Ascending aorta (tissue), 2 donors: Measurements from ENCODE around the gene OTUB2. TPM values are rescaled to one million over a fixed set of nuclear protein-coding genes. Genes with fewer than 3 reads are reported as not detected.

ENCODE experiments used
- DNase-seq, 2 donors: peaks; one replicate each; pipeline ENCODE4 v3.0.0-alpha.2; 2019; ENCODE audit warnings: low spot score in 2 of 2
- H3K27ac ChIP-seq, 2 donors: fragments of 200-600 bp; sonication (generic); one replicate each; pipeline ENCODE4 v1.5.1; 2016 to 2017; ENCODE audit warnings: mild to moderate bottlenecking in 1 of 2
- H3K27me3 ChIP-seq: fragments of 200-600 bp; sonication (generic); one replicate; pipeline ENCODE4 v1.5.1; 2017
- H3K36me3 ChIP-seq, 2 donors: fragments of 200-600 bp; sonication (generic); one replicate each; pipeline ENCODE4 v1.5.1; 2016
- H3K4me1 ChIP-seq, 2 donors: fragments of 200-600 bp; sonication (generic); one replicate each; pipeline ENCODE4 v1.5.1; 2016 to 2017; ENCODE audit warnings: mild to moderate bottlenecking in 1 of 2
- H3K4me3 ChIP-seq, 2 donors: fragments of 200-600 bp; sonication (generic); one replicate each; pipeline ENCODE4 v1.5.1; 2016 to 2017; ENCODE audit warnings: mild to moderate bottlenecking in 1 of 2
- H3K9me3 ChIP-seq, 2 donors: fragments of 200-600 bp; sonication (generic); one replicate each; pipeline ENCODE4 v1.5.1; 2016
- intact Hi-C: fragments of 100-400 bp; cut with DNase I; formaldehyde crosslinking; loops from one replicate; pipeline ENCODE4 v1.15.1; 2023
- total RNA-seq: library from RNA; depleted of rRNA; stranded (reverse); fragments of >200 nt; gene quantifications from one replicate; pipeline ENCODE4 v1.1.0, GENCODE V29; 2016
- TF ChIP-seq, protein P1 (sequence below), 3 experiments: fragments of 200-600 bp in 2 of 3; fragments of 450-650 bp in 1 of 3; sonication (generic) in 2 of 3; IDR thresholded peaks; one replicate each; pipeline ENCODE4 v1.5.1; 2016 to 2019; ENCODE audit warnings: antibody characterized with exemption in 3 of 3, mild to moderate bottlenecking in 1 of 3, moderate library complexity in 1 of 3

OTUB2 gene
- total RNA-seq, 1 donor from 2014 or later: 0.21 TPM

DNA sequence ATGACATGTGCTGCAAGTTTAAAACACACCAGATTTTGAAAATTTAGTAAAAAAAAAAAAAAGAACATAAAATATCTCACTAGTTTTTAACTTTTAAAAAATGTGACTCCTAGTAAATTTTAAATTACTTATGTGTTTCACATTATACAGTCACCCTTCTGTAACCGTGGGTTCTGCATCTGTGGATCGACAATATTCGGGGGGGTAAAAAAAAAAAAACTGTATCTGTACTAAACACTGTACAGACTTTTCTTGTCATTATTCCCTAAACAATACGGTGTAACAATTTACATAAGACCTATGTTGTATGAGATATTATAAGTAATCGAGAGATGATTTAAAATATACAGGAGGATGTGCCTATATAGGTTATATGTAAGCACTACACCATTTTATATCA, 51.7 kb downstream of the OTUB2 start:
- TF ChIP-seq, protein P1, sequence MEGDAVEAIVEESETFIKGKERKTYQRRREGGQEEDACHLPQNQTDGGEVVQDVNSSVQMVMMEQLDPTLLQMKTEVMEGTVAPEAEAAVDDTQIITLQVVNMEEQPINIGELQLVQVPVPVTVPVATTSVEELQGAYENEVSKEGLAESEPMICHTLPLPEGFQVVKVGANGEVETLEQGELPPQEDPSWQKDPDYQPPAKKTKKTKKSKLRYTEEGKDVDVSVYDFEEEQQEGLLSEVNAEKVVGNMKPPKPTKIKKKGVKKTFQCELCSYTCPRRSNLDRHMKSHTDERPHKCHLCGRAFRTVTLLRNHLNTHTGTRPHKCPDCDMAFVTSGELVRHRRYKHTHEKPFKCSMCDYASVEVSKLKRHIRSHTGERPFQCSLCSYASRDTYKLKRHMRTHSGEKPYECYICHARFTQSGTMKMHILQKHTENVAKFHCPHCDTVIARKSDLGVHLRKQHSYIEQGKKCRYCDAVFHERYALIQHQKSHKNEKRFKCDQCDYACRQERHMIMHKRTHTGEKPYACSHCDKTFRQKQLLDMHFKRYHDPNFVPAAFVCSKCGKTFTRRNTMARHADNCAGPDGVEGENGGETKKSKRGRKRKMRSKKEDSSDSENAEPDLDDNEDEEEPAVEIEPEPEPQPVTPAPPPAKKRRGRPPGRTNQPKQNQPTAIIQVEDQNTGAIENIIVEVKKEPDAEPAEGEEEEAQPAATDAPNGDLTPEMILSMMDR (IDR thresholded peaks at IDR 0.05): no peak

DNA sequence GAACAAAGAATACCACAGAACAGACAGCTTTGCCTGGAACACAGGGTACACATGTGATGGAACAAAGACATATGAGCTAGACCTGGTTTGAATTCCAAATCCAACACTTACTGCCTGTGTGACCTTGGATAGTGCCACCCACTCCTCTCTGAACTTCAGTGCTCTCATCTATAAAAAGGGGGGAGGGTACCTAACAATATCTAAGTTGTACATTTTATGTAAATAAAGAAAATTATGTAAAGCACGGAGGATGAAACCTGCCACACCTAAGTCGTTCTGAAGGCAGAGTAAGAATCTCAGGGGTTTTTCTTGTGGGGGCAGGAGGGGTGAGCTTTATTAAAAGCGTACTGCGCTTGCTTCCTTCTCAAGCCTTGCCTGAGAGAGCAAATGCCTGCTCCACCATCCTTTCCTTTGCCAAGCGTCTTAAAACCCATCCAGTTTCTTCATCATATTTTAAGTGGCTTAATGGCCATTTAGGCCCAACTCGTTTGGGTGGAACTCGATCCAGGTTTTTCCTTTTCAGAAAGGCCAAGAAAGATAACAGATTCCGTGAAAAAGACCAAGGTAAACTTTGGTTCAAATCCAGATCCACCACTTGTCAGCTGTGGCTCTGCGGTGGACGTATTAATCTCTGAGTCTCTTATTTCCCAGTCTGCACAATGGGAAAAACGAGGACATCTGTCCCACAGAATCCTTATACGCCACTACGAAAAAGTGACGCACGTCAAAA, 53.9 kb downstream of the OTUB2 start:
- H3K27me3 ChIP-seq: no peaks in the 10 kb centered on the region
- H3K9me3 ChIP-seq: peaks cover 5 to 10% of the 10 kb centered on the region in 2 donors
- DNase-seq: no peak
- H3K4me1 ChIP-seq: peaks cover 6 to 30% of the 10 kb centered on the region in 2 donors
- intact Hi-C loops: loop anchor here (1.0 to 5.0 kb wide), 4 partner anchors 54 to 748 kb away; partner anchors contain the start of genes BTBD7, OTUB2 and PPP4R4
- peaks cover 0 to 31% of the 10 kb centered on the region in 2 donors for H3K36me3 ChIP-seq
- peak overlapping the region; percentile 72 to 98 for H3K4me3 ChIP-seq
- TF ChIP-seq, protein P1 (IDR thresholded peaks at IDR 0.05): no peak
- peak overlapping the region; percentile 90 to 98 for H3K27ac ChIP-seq

More for the DNA sequence above, 51.7 kb downstream of the OTUB2 start:
- H3K4me3 ChIP-seq: peak overlapping the region; percentile 72 to 98
- peaks cover 7 to 31% of the 10 kb centered on the region in 2 donors for H3K9me3 ChIP-seq
- intact Hi-C loops: no loop called here
- no peak overlapping the region for H3K27ac ChIP-seq
- no peaks in the 10 kb centered on the region for H3K27me3 ChIP-seq
- peaks cover 6 to 30% of the 10 kb centered on the region in 2 donors for H3K4me1 ChIP-seq
- DNase-seq: no peak
- H3K36me3 ChIP-seq: peaks cover 0 to 31% of the 10 kb centered on the region in 2 donors

DNA sequence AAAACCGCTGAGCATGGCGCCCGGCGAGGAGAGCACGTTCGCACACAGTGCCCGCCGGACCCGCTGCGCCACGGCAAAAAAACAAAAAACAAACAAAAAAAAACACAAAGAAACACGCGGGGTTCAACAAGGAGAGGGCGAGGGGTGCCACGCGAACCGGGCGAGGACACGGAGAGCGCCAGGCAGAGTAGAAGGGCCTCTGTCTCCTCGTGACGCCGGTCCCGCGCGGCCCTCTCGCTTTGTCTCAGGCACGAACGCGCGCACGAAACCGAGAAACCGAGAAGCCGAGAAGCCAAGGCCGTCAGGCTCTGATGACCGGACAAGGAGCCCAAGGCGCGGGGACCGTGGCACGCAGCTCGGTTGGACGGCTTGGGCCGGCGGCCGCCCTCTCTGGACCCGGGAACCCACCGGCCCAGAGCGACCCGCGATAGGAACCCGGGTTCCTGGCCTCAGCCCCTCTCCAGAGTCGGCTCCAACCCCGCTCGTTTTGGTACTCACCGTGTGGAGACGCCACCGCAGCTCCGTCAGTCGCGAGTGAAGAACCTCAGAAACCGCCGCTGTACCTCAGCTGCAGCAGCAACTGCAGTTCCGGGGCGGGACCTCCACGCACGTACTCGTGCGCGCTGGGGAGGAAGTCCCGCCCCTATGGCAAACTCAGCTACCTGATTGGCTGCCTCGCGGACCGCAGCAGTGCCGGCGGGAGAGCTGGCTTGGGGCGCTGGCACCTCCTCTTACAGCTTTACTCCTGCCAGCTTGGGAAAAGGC, 54.7 kb downstream of the OTUB2 start, which contains the start of the genes DDX24 and IFI27L1:
Gene DDX24 (minus strand): TSS at position 582 of the 765 bp plus-strand sequence. CDS start 1,460 bp downstream, outside the sequence.
Gene IFI27L1 (plus strand): TSS at position 690 of the 765 bp plus-strand sequence. CDS start 15,628 bp downstream, outside the sequence.
- Histone ChIP-seq H3K27ac (peak within 1 kb of the TSS; percentile 90 to 98), H3K4me3 (peak within 1 kb of the TSS; percentile 72 to 98), H3K4me1 (peaks cover 6 to 30% of the 10 kb centered on the region in 2 donors), H3K9me3 (peaks cover 0 to 2% of the 10 kb centered on the region in 2 donors), H3K27me3 (no peaks in the 10 kb centered on the region), H3K36me3 (peaks cover 0 to 26% of the 10 kb centered on the region in 2 donors)
- TF ChIP-seq, protein P1 (IDR thresholded peaks at IDR 0.05): no peak
- intact Hi-C loops: loop anchor here (1.0 to 5.0 kb wide), 5 partner anchors 48 to 749 kb away; partner anchors contain the start of genes BTBD7, IFI27L2, OTUB2 and PPP4R4
- peak; percentile 83 to 98 for DNase-seq

DNA sequence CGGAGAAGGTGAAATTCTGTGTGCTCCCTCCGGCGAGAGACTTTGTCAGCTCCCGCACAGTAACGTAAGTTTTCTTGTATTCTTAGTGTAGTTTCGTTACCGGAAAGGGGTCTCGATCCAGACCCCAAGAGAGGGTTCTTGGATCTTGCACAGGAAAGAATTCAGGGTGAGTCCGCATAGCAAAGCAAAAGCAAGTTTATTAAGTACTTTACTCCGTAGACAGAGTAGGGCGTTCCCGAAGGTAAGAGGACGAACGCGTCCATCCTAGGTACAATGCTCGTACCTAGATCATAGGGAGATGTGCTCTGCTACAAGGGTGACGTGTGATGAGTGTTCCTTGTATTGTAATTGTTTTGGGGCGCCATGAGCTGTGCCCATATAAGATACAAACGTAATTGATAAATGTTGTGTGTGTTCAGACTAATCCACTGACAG, 55.3 kb downstream of the OTUB2 start:
- TF ChIP-seq, protein P1 (IDR thresholded peaks at IDR 0.05): no peak
- H3K36me3 ChIP-seq: peaks cover 0 to 20% of the 10 kb centered on the region in 2 donors
- peak overlapping the region; percentile 90 to 98 for H3K27ac ChIP-seq
- no peaks in the 10 kb centered on the region for H3K27me3 ChIP-seq
- no peaks in the 10 kb centered on the region for H3K9me3 ChIP-seq
- intact Hi-C loops: loop anchor here (1.0 to 5.0 kb wide), 4 partner anchors 48 to 749 kb away; partner anchors contain the start of genes BTBD7, IFI27L2 and PPP4R4
- peaks cover 4 to 25% of the 10 kb centered on the region in 2 donors for H3K4me1 ChIP-seq
- peak overlapping the region; percentile 72 to 98 for H3K4me3 ChIP-seq
- DNase-seq: no peak

DNA sequence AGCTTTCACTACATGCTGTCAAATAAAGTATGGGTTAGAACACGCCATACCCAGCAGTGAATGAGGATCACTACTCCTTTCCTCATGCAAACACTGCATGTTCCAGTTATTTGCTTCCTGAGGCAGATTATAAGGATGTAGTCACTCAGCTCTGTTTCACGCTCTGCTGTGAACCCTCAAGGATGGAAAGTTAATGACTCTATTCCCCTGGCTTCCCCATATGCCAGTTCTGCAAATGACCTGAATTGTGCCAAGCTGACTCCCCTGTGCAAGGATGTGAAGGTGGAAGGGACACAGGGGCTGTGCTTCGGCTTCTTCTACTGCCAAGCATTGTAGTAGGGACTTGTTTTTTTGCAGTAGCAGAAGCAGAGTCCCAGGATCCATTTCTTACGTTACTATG, 61.8 kb downstream of the OTUB2 start:
- TF ChIP-seq, protein P1 (IDR thresholded peaks at IDR 0.05): no peak
- Histone ChIP-seq H3K4me1 (no peaks in the 10 kb centered on the region), H3K4me3 (no peak overlapping the region), H3K36me3 (no peaks in the 10 kb centered on the region), H3K27ac (no peak overlapping the region), H3K9me3 (no peaks in the 10 kb centered on the region), H3K27me3 (no peaks in the 10 kb centered on the region)
- intact Hi-C loops: no loop called here
- DNase-seq: no peak
